IgD-negative memory B cell (primary cell): ENCODE data around the gene HARS2. TPM values are rescaled to one million over a fixed set of nuclear protein-coding genes. Genes with fewer than 3 reads are reported as not detected.
"Not testable (repeated sequence)": the region's sequence is repeated elsewhere in the genome, so short reads cannot be mapped to it uniquely, and the experiment has no call there.

Source experiments
- H3K27ac Mint-ChIP-seq, 3 donors: one replicate each; pipeline ENCODE4 v1.8.0; 2020 to 2022; ENCODE audit warnings: mild to moderate bottlenecking in 3 of 3, mixed read lengths in 3 of 3, moderate library complexity in 1 of 3
- H3K27me3 Mint-ChIP-seq: one replicate; pipeline ENCODE4 v1.8.0; 2021; ENCODE audit warnings: mixed read lengths
- H3K36me3 Mint-ChIP-seq: one replicate; pipeline ENCODE4 v1.8.0; 2020; ENCODE audit warnings: mild to moderate bottlenecking, mixed read lengths
- H3K4me1 Mint-ChIP-seq, 3 donors: one replicate each; pipeline ENCODE4 v1.8.0; 2020 to 2022; ENCODE audit warnings: mixed read lengths in 3 of 3, mild to moderate bottlenecking in 1 of 3
- H3K4me3 Mint-ChIP-seq, 4 donors: one replicate each; pipeline ENCODE4 v1.8.0; 2020 to 2022; ENCODE audit warnings: mild to moderate bottlenecking in 4 of 4, mixed read lengths in 4 of 4, moderate library complexity in 3 of 4
- H3K9me3 Mint-ChIP-seq, 3 donors: one replicate each; pipeline ENCODE4 v1.8.0; 2020 to 2021; ENCODE audit warnings: mixed read lengths in 3 of 3, mild to moderate bottlenecking in 1 of 3
- polyA plus RNA-seq: library from polyadenylated mRNA; unstranded; fragments of 300-500 nt; fragmentation: Illumina TruSeq; gene quantifications from one replicate; pipeline ENCODE4 v1.2.3, GENCODE V29; 2021

HARS2 gene
- polyA plus RNA-seq, 1 donor from 2014 or later: 19.0 TPM

DNA sequence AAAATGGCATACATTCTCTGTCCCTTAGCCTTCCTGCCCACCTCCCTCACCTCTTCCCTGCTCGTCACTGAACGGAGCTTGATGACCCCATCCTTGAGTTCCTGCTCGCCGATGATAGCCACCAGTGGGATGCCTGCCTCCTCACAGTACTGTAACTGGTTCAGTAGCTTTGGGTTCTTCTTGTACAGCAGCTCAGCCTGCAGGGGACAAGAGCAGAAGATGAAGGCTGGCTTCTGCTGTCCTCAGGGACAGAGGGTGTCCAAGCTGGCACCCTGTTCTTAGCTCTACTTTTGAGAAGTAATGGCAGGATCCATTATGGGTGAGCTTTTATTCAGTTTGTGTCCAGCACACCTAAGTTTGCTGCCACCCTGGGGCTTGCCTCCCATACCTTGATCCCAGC, 16.6 kb upstream of the HARS2 start:
- Mint-ChIP-seq H3K27ac (peak overlapping the region in 1 of 3 donors; percentile 80), H3K9me3 (no peaks in the 10 kb centered on the region), H3K36me3 (peaks cover 8% of the 10 kb centered on the region)

DNA sequence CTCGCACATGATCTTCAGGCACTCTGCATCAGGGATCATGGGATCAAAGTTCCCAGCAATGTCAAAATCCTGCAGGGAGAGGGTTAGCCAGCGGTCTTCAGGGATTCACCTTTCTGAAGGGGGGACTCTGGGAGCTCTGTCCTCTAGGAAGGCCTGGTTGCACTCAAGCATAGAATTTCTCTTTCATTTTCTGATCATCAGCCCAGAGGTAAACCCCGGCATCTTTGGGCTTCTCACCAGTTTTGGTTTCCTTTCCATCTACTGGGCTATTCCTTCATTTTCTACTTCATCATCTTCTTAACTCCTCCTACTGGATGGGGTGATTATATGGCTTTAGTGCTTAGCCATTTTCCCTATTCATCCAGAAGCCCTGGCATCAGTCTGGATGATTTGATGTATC, 13.3 kb upstream of the HARS2 start:
- no peaks in the 10 kb centered on the region for H3K9me3 Mint-ChIP-seq

More for the DNA sequence above, 16.6 kb upstream of the HARS2 start:
- no peak overlapping the region for H3K4me3 Mint-ChIP-seq
- no peaks in the 10 kb centered on the region for H3K27me3 Mint-ChIP-seq
- H3K4me1 Mint-ChIP-seq: peaks cover 0 to 4% (median 1%) of the 10 kb centered on the region in 3 donors

DNA sequence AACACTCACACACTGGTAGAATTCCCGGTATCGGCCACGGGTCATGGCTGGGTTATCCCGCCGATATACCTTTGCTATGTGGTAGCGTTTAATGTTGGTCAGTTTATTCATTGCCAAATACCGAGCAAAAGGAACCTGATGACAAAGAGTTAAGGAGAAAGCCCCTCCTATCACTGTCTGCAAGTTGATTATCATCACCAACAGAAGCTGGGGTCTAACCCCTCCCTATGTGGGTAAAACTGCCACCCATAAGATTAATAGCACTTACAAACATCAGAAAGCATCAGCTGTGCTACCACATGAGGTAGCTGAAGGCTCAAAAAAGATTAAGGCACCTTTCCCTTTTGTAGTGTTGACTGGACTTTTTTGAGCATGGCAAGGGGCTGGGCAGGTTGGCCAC, 12.3 kb upstream of the HARS2 start:
- no peak overlapping the region for H3K4me3 Mint-ChIP-seq
- H3K4me1 Mint-ChIP-seq: peaks cover 0 to 4% (median 1%) of the 10 kb centered on the region in 3 donors
- H3K27ac Mint-ChIP-seq: no peak overlapping the region
- no peaks in the 10 kb centered on the region for H3K27me3 Mint-ChIP-seq
- peaks cover 7% of the 10 kb centered on the region for H3K36me3 Mint-ChIP-seq
- no peaks in the 10 kb centered on the region for H3K9me3 Mint-ChIP-seq

More for the DNA sequence above, 13.3 kb upstream of the HARS2 start:
- Mint-ChIP-seq H3K36me3 (peaks cover 6% of the 10 kb centered on the region), H3K27me3 (no peaks in the 10 kb centered on the region), H3K27ac (no peak overlapping the region), H3K4me1 (peaks cover 0 to 4% (median 1%) of the 10 kb centered on the region in 3 donors), H3K4me3 (no peak overlapping the region)

DNA sequence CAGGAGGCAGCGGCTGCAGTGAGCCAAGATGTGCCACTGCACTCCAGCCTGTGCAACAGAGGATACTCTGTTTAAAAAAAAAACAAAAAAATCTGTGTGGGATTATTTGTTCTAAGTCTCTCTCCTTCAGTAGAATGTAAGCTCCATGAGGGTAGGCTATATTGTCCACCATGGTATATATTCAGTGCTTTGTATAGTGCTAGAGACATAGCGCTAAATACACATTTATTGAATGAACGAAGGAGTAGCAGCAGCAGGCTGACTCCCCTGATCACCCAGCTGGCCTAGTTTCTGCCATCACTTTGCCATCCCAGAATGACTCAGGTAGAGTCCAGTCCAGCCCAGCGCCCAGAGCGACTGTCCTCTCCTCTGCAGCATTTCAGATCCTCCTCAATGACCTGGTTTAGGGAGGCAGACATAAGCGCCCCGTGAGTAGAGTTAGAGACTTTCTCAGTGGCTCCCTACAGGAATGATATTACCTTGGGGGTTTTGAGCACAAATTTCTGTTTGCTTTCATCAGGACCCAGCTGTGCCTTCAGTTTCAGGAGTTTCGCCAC, 801 bp upstream of the HARS2 start:
- peak overlapping the region; percentile 67 to 99 (median 96) for H3K27ac Mint-ChIP-seq
- H3K4me3 Mint-ChIP-seq: peak overlapping the region; percentile 93 to 100 (median 97)
- H3K36me3 Mint-ChIP-seq: peaks cover 5% of the 10 kb centered on the region
- no peaks in the 10 kb centered on the region for H3K27me3 Mint-ChIP-seq
- H3K9me3 Mint-ChIP-seq: no peaks in the 10 kb centered on the region
- H3K4me1 Mint-ChIP-seq: peaks cover 22 to 28% (median 27%) of the 10 kb centered on the region in 3 donors

DNA sequence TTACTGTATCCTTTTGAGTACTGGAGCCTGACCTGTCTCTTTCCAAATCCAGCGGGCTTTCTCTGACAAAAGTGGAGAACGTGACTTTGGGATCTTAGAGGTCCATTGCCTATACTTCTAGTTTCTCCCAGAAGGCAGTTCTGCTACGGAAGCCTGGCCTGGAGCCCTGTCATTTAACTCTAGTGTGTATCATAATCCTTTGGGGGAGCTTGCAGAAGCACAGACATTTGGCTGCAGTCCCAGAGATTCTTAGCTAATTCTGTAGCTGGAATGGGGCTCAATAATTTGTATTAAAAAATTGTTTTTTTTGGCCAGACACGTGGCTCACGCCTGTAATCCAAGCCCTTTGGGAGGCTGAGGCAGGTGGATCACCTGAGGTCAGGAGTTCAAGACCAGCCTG, 3.0 kb downstream of the HARS2 start:
- H3K4me1 Mint-ChIP-seq: peaks cover 22 to 27% (median 23%) of the 10 kb centered on the region in 3 donors
- no peaks in the 10 kb centered on the region for H3K27me3 Mint-ChIP-seq
- H3K9me3 Mint-ChIP-seq: no peaks in the 10 kb centered on the region
- no peak overlapping the region for H3K27ac Mint-ChIP-seq
- peak overlapping the region in 1 of 4 donors; percentile 73 for H3K4me3 Mint-ChIP-seq
- H3K36me3 Mint-ChIP-seq: peaks cover 8% of the 10 kb centered on the region

DNA sequence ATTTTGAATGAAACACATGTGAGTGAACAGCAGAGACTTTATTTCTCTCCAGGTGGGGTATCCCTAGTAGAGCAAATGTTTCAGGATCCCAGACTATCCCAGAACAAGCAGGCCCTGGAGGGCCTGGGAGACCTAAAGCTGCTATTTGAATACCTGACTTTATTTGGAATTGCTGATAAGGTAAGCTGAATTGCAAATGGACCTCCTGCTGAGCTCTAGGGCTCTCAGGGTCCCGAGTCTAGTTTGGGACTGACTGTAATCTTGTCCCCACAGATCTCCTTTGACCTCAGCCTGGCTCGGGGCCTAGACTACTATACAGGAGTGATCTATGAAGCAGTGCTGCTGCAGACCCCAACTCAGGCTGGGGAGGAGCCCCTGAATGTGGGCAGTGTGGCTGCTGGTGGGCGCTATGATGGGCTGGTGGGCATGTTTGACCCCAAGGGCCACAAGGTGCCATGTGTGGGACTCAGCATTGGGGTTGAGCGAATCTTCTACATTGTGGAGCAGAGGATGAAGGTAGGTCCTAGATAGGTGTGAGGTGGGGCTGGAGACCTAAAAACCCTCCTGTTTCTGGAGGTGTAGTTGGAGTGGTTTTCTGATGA, 5.7 kb downstream of the HARS2 start:
- Mint-ChIP-seq H3K9me3 (no peaks in the 10 kb centered on the region), H3K27me3 (no peaks in the 10 kb centered on the region), H3K36me3 (peaks cover 8% of the 10 kb centered on the region), H3K4me1 (peaks cover 18 to 26% (median 22%) of the 10 kb centered on the region in 3 donors), H3K27ac (no peak overlapping the region), H3K4me3 (peak overlapping the region in 1 of 4 donors; percentile 50)

DNA sequence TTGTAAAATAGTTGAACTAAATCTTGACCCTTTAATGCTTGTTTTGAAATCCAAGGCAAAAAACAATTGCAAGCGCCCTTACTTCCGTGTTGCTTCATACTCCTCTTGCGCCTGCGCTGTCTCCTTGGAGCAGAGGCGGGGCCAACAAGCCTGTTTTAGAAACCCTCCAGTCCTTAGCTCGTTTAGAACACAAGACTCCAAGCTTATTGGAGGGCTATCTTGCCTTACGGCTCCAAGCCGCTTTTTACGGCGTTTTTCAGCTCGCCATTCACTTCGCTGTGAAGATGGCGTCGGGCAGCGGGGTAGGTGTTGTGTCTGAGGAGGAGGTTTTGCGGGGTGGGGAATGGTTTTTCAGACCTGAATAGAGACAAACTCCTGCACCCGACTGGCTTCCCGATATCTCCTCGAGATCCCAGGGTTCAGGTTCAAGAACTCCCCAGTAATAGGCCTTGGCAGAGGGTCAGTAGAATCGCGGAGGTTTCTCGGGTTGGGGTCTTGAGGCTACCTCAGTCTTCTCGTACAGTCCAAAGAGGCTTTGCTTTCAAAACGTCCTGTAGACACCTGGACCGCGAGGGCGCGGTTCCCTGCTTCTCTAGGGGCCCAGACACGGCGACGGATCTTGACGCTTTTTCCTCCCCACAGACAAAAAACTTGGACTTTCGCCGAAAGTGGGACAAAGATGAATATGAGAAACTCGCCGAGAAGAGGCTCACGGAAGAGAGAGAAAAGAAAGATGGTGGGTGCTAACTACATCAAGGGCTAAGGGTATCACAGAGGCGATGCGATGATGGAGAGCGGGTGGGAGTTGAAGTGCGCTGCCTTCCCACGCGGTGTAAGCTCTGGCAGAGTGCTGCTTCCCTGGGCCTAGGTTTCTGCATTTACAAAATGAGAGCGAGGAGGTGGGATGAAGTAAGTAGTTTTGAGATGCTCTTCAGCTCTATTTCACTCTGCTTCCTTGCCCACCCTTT, 9.2 kb downstream of the HARS2 start, which contains the start of gene ZMAT2:
Gene ZMAT2 (plus strand): TSS at position 271 of the 968 bp plus-strand sequence. CDS start 14 bp downstream, at position 285.
- H3K4me3 Mint-ChIP-seq: peak within 1 kb of the TSS; percentile 90 to 99 (median 98)
- H3K4me1 Mint-ChIP-seq: peaks cover 12 to 20% (median 16%) of the 10 kb centered on the region in 3 donors
- no peaks in the 10 kb centered on the region for H3K9me3 Mint-ChIP-seq
- peak within 1 kb of the TSS; percentile 69 to 96 (median 95) for H3K27ac Mint-ChIP-seq
- no peaks in the 10 kb centered on the region for H3K27me3 Mint-ChIP-seq
- H3K36me3 Mint-ChIP-seq: peaks cover 10% of the 10 kb centered on the region

DNA sequence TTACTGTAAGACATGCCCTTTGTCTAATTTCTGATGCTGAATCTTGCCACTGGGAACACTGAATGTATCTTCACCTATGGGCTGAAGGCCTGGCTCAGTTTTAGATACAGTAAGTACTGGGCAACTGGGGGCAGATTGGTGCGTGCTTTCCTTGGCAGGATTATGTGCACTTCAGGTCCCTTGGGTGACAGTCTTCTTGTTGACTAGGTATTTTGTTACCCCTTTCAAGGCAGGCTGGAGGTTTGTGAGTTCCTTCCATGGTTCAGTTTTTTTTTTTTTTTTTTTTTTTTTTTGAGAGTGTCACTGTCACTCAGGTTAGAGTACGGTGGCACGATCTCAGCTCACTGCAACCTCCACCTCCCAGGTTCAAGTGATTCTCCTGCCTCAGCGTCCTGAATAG, 16.6 kb downstream of the HARS2 start:
- Mint-ChIP-seq H3K27me3 (no peaks in the 10 kb centered on the region), H3K27ac (peak overlapping the region in 2 of 3 donors; percentile 23 to 39), H3K4me1 (peaks cover 10 to 22% (median 18%) of the 10 kb centered on the region in 3 donors), H3K36me3 (peaks cover 4% of the 10 kb centered on the region), H3K4me3 (peak overlapping the region in 2 of 4 donors; percentile 18 to 51), H3K9me3 (no peaks in the 10 kb centered on the region)

DNA sequence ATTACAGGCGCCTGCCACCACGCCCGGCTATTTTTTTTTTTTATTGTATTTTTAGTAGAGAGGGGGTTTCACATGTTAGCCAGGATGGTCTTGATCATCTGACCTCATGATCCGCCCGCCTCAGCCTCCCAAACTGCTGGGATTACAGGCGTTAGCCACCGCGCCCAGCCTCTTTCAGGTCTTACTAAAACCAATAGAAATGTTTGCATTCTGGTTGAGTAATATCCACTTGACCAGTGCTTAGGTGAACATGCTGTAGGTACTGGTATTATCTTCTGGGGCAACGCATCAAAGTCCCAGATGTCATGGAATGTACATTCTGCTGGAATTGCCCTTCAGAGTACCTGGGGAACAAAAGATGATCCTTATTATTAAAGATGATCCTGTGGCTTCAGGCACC, 17.5 kb downstream of the HARS2 start:
- H3K9me3 Mint-ChIP-seq, H3K27me3 Mint-ChIP-seq, H3K36me3 Mint-ChIP-seq: not testable (repeated sequence)
- peaks cover 12 to 22% (median 15%) of the 10 kb centered on the region in 3 donors for H3K4me1 Mint-ChIP-seq
- peak overlapping the region in 1 of 3 donors; percentile 100 for H3K27ac Mint-ChIP-seq
- H3K4me3 Mint-ChIP-seq: peak overlapping the region in 1 of 4 donors; percentile 87

DNA sequence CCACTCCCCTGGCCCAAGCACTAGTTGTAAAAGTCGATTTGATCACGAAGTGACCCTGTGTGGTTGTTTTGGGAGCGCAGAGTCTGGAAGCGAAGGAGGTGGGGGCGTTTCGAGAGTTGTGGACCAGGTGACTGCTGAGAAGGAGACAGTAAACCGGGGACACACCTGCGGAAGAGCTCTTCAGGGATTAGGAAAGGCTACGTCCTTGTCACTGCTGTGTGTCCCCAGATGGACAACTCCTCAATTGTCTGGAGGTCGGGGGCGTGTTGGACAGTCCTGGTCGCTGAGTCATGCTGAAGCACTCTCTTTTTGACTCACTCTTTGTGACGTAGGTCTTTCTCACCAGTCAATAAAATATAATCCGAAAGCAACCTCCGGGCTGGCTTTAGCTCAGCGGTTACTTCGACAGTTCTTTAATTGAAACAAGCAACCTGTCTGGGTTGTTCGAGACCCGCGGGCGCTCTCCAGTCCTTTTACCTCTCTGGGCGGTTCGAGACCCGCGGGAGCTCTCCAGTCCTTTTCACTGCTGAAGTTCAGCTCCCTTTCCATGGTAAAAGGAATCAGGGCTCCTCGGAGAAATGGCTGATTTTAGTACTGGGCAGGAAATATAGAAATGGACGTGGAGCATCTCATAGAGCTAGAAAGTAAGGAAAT, 19.8 kb downstream of the HARS2 start:
- Mint-ChIP-seq H3K9me3 (no peaks in the 10 kb centered on the region), H3K4me3 (peak overlapping the region; percentile 99), H3K4me1 (peaks cover 12 to 22% (median 13%) of the 10 kb centered on the region in 3 donors), H3K36me3 (peaks cover under 1% of the 10 kb centered on the region), H3K27ac (peak overlapping the region; percentile 99 to 100 (median 99)), H3K27me3 (no peaks in the 10 kb centered on the region)

DNA sequence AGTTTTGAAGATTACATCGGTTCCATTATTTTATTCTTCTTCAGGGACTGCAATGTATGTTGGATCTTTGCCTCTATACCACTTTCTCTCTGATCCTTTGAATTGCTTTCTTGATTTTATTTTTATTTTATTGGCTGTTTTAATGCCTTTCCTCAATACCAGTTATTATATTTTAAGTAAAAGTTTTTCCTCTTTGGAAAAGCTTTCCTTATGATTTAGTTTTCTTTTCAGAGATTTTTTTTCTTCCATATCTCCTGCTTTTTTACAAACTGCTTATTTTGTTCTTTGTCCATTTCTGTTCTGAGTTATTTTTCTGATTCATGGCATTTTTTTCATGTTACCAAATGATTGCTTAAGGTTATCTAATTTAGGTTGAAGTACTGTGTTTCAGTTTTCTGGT, 20.5 kb downstream of the HARS2 start:
- Mint-ChIP-seq H3K9me3 (no peaks in the 10 kb centered on the region), H3K27ac (peak overlapping the region; percentile 99 to 100 (median 99)), H3K4me3 (peak overlapping the region; percentile 99), H3K27me3 (no peaks in the 10 kb centered on the region), H3K36me3 (no peaks in the 10 kb centered on the region), H3K4me1 (peaks cover 11 to 22% (median 12%) of the 10 kb centered on the region in 3 donors)

DNA sequence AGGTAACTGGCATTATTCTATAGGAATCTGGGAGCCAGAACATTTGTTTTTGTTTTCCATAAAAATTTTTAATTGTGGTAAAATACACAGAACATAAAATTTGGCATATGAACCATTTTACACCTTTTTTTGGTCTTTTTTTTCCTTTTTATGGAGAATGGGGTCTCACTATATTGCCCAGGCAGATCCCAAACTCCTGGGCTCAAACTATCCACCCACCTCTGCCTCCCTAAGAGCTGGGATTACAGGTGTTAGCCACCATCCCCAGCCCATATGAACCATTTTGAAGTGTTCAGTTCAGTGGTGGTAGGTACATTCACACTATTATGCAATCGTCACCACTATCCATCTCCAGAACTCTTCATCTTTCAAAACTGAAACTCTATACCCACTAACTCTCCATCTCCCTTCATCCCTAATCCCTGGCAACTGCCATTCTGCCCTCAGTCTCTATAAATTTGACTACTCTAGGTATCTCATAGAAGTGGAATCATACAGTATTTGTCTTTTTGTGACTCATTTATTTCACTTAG, 22.4 kb downstream of the HARS2 start:
- H3K27ac Mint-ChIP-seq: peak overlapping the region in 1 of 3 donors; percentile 55
- H3K36me3 Mint-ChIP-seq: no peaks in the 10 kb centered on the region
- H3K9me3 Mint-ChIP-seq: no peaks in the 10 kb centered on the region
- H3K4me3 Mint-ChIP-seq: peak overlapping the region in 1 of 4 donors; percentile 25
- no peaks in the 10 kb centered on the region for H3K27me3 Mint-ChIP-seq
- peaks cover 11 to 22% (median 12%) of the 10 kb centered on the region in 3 donors for H3K4me1 Mint-ChIP-seq

DNA sequence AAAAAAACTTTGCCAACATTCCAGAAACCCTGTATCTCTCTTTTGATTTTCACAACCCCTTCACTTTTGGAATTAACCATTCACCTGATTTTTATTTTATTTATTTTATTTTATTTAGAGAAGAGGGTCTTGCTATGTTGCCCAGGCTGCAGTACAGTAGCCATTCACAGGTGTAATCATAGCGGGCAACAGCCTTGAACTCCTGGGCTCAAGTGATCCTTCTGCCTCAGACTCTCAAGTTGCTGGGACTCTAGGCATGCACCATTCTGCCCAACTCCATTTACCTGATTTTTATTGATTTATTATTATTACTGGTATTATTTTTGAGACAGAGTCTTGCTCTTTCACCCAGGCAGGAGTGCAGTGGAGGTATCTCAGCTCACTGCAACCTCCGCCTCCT, 25.0 kb downstream of the HARS2 start:
- H3K36me3 Mint-ChIP-seq, H3K27me3 Mint-ChIP-seq, H3K9me3 Mint-ChIP-seq, H3K4me3 Mint-ChIP-seq, H3K4me1 Mint-ChIP-seq, H3K27ac Mint-ChIP-seq: not testable (repeated sequence)

DNA sequence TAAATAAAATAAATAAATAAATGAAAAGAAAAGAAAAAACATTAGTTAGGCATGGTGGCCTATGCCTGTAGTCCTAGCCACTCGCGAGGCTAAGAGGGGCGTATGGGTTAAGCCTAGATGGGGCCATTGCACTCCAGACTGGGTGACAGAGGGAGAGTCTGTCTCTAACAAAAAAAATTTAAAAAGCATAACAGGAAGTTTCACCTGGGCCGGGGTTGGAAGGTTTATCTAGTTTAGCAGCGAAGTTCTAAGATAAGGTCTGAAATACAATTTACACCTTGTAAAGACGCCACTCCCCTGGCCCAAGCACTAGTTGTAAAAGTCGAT, 27.0 kb downstream of the HARS2 start:
- no peak overlapping the region for H3K4me3 Mint-ChIP-seq
- H3K36me3 Mint-ChIP-seq: no peaks in the 10 kb centered on the region
- H3K4me1 Mint-ChIP-seq: no peaks in the 10 kb centered on the region
- H3K9me3 Mint-ChIP-seq: no peaks in the 10 kb centered on the region
- no peak overlapping the region for H3K27ac Mint-ChIP-seq
- no peaks in the 10 kb centered on the region for H3K27me3 Mint-ChIP-seq
